ENCODE measurements around the gene C6.

C6 gene

DNA sequence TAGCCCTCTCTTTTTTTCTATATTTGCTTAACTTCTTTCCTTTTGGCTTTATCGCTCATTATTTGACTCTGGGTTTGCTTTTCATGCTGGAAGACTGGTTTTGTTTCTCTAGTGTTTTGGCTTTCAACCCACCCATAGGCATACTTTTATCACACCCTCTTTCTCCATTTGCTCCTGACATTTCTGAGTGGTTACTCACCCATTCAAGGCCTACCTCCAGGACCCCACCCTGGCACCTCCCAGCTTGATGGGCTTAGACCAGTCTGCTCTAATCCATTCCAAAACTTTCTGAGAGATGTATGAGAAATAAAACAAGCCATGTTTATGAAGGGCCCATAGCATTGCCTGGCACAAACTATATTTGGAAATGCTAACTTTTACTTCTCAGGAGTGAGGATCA is 18.1 kb downstream of the C6 start:
- no peak overlapping the region for H3K4ac ChIP-seq (ENCODE audit: low read depth, low read length)
- H3K9ac ChIP-seq (ENCODE audit: low read length): no peak overlapping the region
- H2BK12ac ChIP-seq (ENCODE audit: low read length): no peak overlapping the region
- H4K8ac ChIP-seq (ENCODE audit: low read depth, low read length): no peak overlapping the region
- no peak overlapping the region for H2BK120ac ChIP-seq (ENCODE audit: insufficient read depth, low read length, poor library complexity)
- H3K23ac ChIP-seq (ENCODE audit: low read length): no peak overlapping the region
- H3K4me2 ChIP-seq (ENCODE audit: low read length): no peak overlapping the region
- H3K4me1 ChIP-seq (ENCODE audit: control insufficient read depth in 1 of 2, insufficient read depth in 2 of 2, low read length in 2 of 2): no peaks in the 10 kb centered on the region
- H3K14ac ChIP-seq (ENCODE audit: low read length): no peak overlapping the region
- DNase-seq: no peak
- H3K79me2 ChIP-seq (ENCODE audit: control insufficient read depth, insufficient read depth, low read length, poor library complexity): no peaks in the 10 kb centered on the region
- no peak overlapping the region for H2AFZ ChIP-seq (ENCODE audit: insufficient read depth, low read length, poor library complexity)
- no peaks in the 10 kb centered on the region for H3K36me3 ChIP-seq (ENCODE audit: control insufficient read depth in 1 of 2, insufficient read depth in 2 of 2, low read length in 2 of 2)
- no peak overlapping the region for H3K27ac ChIP-seq (ENCODE audit: low read depth, low read length)
- no peak overlapping the region for H2BK5ac ChIP-seq (ENCODE audit: low read depth, low read length, poor library complexity)
- no peak overlapping the region for H3K18ac ChIP-seq (ENCODE audit: low read length)
- no peak overlapping the region for H3K4me3 ChIP-seq (ENCODE audit: low read depth, low read length)
- no peaks in the 10 kb centered on the region for H3K27me3 ChIP-seq (ENCODE audit: insufficient read depth, low read length)
- whole genome bisulfite sequencing (ENCODE audit: extremely low coverage, insufficient coverage, insufficient read length): no CpG with 5 or more reads among the region's 1 CpG
- H4K91ac ChIP-seq (ENCODE audit: low read depth, low read length): no peak overlapping the region
- H3K9me3 ChIP-seq (ENCODE audit: insufficient read depth, low read depth, low read length): no peaks in the 10 kb centered on the region
- H3K79me1 ChIP-seq (ENCODE audit: low read length): no peaks in the 10 kb centered on the region
- no peak overlapping the region for H4K12ac ChIP-seq (ENCODE audit: low read depth, low read length)
- H2AK5ac ChIP-seq (ENCODE audit: low read length): no peak overlapping the region

DNA sequence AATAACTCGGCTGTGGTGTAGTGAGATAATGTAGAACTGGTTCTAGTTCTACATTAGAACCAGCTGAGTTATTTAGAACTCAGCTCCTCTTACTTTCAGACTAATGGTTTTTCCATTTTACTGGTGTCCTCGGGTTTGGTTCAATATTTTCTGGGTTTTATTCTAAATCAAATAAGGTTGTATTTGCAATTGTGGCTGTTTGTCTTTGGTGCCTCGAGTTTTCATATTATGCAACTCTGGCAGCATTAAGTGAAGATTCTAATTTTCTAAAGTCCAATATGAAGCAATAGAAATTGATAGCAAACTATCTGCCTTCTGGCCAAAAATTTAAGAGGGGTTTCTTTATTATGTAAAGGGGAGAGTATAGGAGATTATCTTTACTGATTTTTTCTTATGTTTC is 19.0 kb downstream of the C6 start:
- Histone ChIP-seq H3K9ac (ENCODE audit: low read length) (no peak overlapping the region), H2AK5ac (ENCODE audit: low read length) (no peak overlapping the region), H2BK120ac (ENCODE audit: insufficient read depth, low read length, poor library complexity) (no peak overlapping the region), H2BK12ac (ENCODE audit: low read length) (no peak overlapping the region), H3K4me2 (ENCODE audit: low read length) (no peak overlapping the region), H4K8ac (ENCODE audit: low read depth, low read length) (no peak overlapping the region), H3K9me3 (ENCODE audit: insufficient read depth, low read depth, low read length) (no peaks in the 10 kb centered on the region), H3K4me3 (ENCODE audit: low read depth, low read length) (no peak overlapping the region), H3K4me1 (ENCODE audit: control insufficient read depth in 1 of 2, insufficient read depth in 2 of 2, low read length in 2 of 2) (no peaks in the 10 kb centered on the region), H3K27ac (ENCODE audit: low read depth, low read length) (no peak overlapping the region), H4K91ac (ENCODE audit: low read depth, low read length) (no peak overlapping the region), H3K79me2 (ENCODE audit: control insufficient read depth, insufficient read depth, low read length, poor library complexity) (no peaks in the 10 kb centered on the region), H3K23ac (ENCODE audit: low read length) (no peak overlapping the region), H2AFZ (ENCODE audit: insufficient read depth, low read length, poor library complexity) (no peak overlapping the region), H3K18ac (ENCODE audit: low read length) (no peak overlapping the region), H3K27me3 (ENCODE audit: insufficient read depth, low read length) (no peaks in the 10 kb centered on the region), H3K79me1 (ENCODE audit: low read length) (no peaks in the 10 kb centered on the region), H3K4ac (ENCODE audit: low read depth, low read length) (no peak overlapping the region), H4K12ac (ENCODE audit: low read depth, low read length) (no peak overlapping the region), H2BK5ac (ENCODE audit: low read depth, low read length, poor library complexity) (no peak overlapping the region), H3K36me3 (ENCODE audit: control insufficient read depth in 1 of 2, insufficient read depth in 2 of 2, low read length in 2 of 2) (no peaks in the 10 kb centered on the region), H3K14ac (ENCODE audit: low read length) (no peak overlapping the region)
- DNase-seq: no peak
- no CpG with 5 or more reads among the region's 3 CpGs for WGBS (ENCODE audit: extremely low coverage, insufficient coverage, insufficient read length)

DNA sequence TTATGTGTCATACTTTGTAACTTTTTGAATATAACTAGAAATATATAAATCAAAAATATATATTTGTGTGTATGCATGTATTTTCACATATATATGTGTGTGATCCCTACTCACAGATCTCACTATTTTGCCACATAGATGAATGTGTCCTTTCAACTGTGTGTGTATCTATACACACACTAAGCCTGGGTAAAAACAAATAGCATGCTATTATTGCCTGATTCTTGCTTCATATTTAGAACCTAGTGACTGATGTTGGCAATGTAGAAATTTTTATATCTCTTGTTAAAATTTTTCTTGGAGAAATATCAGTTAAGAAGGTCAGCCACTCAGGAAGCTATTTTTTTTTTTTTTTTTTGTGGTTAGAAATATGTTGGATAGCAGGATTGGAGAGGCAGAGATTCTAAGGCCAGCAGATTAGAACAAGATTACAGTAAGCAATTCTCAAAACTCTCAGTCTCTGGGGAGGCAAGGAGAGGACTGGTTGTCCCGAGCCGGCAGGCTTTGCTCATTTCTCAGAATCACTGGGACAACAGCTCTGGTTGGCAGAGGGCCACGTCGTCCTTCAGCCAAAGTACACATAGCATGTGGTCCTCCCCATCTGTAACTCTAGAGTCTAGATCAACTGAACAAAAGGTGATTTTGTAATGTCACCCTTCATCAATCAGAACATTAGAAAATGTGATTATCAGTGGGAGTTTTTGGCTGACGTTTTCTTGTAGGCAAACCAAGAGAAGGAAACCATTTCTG is 19.7 kb downstream of the C6 start:
- no peak overlapping the region for H3K4me2 ChIP-seq (ENCODE audit: low read length)

DNA sequence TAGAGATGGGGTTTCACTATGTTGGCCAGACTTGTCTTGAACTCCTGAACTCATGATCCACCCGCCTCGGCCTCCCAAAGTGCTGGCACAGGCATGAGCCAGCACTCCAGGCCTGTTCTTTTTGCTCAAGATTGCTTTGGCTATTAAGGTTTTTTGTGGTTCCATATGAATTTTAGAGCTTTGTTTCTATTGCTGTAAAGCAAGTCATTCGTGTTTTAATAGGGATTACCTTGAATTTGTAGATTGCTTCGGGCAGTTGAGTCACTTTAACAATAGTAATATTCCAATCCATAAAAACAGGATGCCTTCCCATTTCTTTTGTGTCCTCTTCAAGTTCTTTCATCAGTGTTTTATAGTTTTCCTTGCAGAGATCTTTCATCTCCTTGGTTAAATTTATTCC is 22.1 kb downstream of the C6 start:
- no peak overlapping the region for H2BK120ac ChIP-seq (ENCODE audit: insufficient read depth, low read length, poor library complexity)
- WGBS (ENCODE audit: extremely low coverage, insufficient coverage, insufficient read length): no CpG with 5 or more reads among the region's 4 CpGs
- H3K4ac ChIP-seq (ENCODE audit: low read depth, low read length): no peak overlapping the region
- H3K4me3 ChIP-seq (ENCODE audit: low read depth, low read length): no peak overlapping the region
- H2BK5ac ChIP-seq (ENCODE audit: low read depth, low read length, poor library complexity): no peak overlapping the region
- no peak overlapping the region for H2AK5ac ChIP-seq (ENCODE audit: low read length)
- H3K9me3 ChIP-seq (ENCODE audit: insufficient read depth, low read depth, low read length): no peaks in the 10 kb centered on the region
- no peak overlapping the region for H3K4me2 ChIP-seq (ENCODE audit: low read length)
- no peaks in the 10 kb centered on the region for H3K27me3 ChIP-seq (ENCODE audit: insufficient read depth, low read length)
- no peak overlapping the region for H2AFZ ChIP-seq (ENCODE audit: insufficient read depth, low read length, poor library complexity)
- H3K9ac ChIP-seq (ENCODE audit: low read length): no peak overlapping the region
- no peak overlapping the region for H4K12ac ChIP-seq (ENCODE audit: low read depth, low read length)
- H3K79me1 ChIP-seq (ENCODE audit: low read length): no peaks in the 10 kb centered on the region
- no peak overlapping the region for H4K8ac ChIP-seq (ENCODE audit: low read depth, low read length)
- no peak overlapping the region for H3K14ac ChIP-seq (ENCODE audit: low read length)
- DNase-seq: no peak
- no peaks in the 10 kb centered on the region for H3K79me2 ChIP-seq (ENCODE audit: control insufficient read depth, insufficient read depth, low read length, poor library complexity)
- H2BK12ac ChIP-seq (ENCODE audit: low read length): no peak overlapping the region
- H3K23ac ChIP-seq (ENCODE audit: low read length): no peak overlapping the region
- H3K36me3 ChIP-seq (ENCODE audit: control insufficient read depth in 1 of 2, insufficient read depth in 2 of 2, low read length in 2 of 2): no peaks in the 10 kb centered on the region
- H3K18ac ChIP-seq (ENCODE audit: low read length): no peak overlapping the region
- no peak overlapping the region for H4K91ac ChIP-seq (ENCODE audit: low read depth, low read length)
- no peak overlapping the region for H3K27ac ChIP-seq (ENCODE audit: low read depth, low read length)
- H3K4me1 ChIP-seq (ENCODE audit: control insufficient read depth in 1 of 2, insufficient read depth in 2 of 2, low read length in 2 of 2): no peaks in the 10 kb centered on the region

More for the DNA sequence above, 19.7 kb downstream of the C6 start:
- Histone ChIP-seq H3K27me3 (ENCODE audit: insufficient read depth, low read length) (no peaks in the 10 kb centered on the region), H2BK120ac (ENCODE audit: insufficient read depth, low read length, poor library complexity) (no peak overlapping the region), H3K79me2 (ENCODE audit: control insufficient read depth, insufficient read depth, low read length, poor library complexity) (no peaks in the 10 kb centered on the region), H3K36me3 (ENCODE audit: control insufficient read depth in 1 of 2, insufficient read depth in 2 of 2, low read length in 2 of 2) (no peaks in the 10 kb centered on the region), H3K4me3 (ENCODE audit: low read depth, low read length) (no peak overlapping the region), H4K8ac (ENCODE audit: low read depth, low read length) (no peak overlapping the region), H3K18ac (ENCODE audit: low read length) (no peak overlapping the region), H3K4ac (ENCODE audit: low read depth, low read length) (no peak overlapping the region), H2AFZ (ENCODE audit: insufficient read depth, low read length, poor library complexity) (no peak overlapping the region), H4K91ac (ENCODE audit: low read depth, low read length) (no peak overlapping the region), H3K9ac (ENCODE audit: low read length) (no peak overlapping the region), H3K9me3 (ENCODE audit: insufficient read depth, low read depth, low read length) (no peaks in the 10 kb centered on the region), H2BK5ac (ENCODE audit: low read depth, low read length, poor library complexity) (no peak overlapping the region), H3K79me1 (ENCODE audit: low read length) (no peaks in the 10 kb centered on the region), H2BK12ac (ENCODE audit: low read length) (no peak overlapping the region), H3K14ac (ENCODE audit: low read length) (no peak overlapping the region), H3K23ac (ENCODE audit: low read length) (no peak overlapping the region), H2AK5ac (ENCODE audit: low read length) (no peak overlapping the region), H3K4me1 (ENCODE audit: control insufficient read depth in 1 of 2, insufficient read depth in 2 of 2, low read length in 2 of 2) (no peaks in the 10 kb centered on the region), H3K27ac (ENCODE audit: low read depth, low read length) (no peak overlapping the region), H4K12ac (ENCODE audit: low read depth, low read length) (no peak overlapping the region)
- DNase-seq: peak; percentile 27 to 67
- WGBS (ENCODE audit: extremely low coverage, insufficient coverage, insufficient read length): no CpG with 5 or more reads among the region's 5 CpGs

Data from trophoblast cell (in vitro differentiated cells and primary cell).